H1 (cell line): Measurements from ENCODE around the gene AFTPH. TPM values are rescaled to one million over a fixed set of nuclear protein-coding genes. Genes with fewer than 3 reads are reported as not detected.

Experiments
- CTCF ChIA-PET: fragments of 300-600 bp; sonication (Branson Sonifier 250); formaldehyde crosslinking; loops from one replicate; lab custom pipeline; 2021; ENCODE audit not compliant: partially characterized antibody; lab: Charles Lee
- POLR2A ChIA-PET: fragments of 300-600 bp; sonication (Branson Sonifier 250); formaldehyde crosslinking; loops from one replicate; lab custom pipeline; 2021; ENCODE audit warnings: inconsistent platforms; ENCODE audit not compliant: partially characterized antibody; lab: Charles Lee
- DNase-seq, 2 experiments: peaks; one replicate each; pipeline versions ENCODE4 v3.0.0 to v3.0.0-alpha.2; 2010 to 2022; ENCODE audit warnings: low spot score in 2 of 2, low read depth in 1 of 2, mixed read lengths in 1 of 2
- FAIRE-seq: peaks from 2 replicates; lab custom pipeline; 2011; peaks lifted over from hg19 to GRCh38; lab: Jason Lieb, UNC
- H2AFZ ChIP-seq: 2 replicates; pipeline ENCODE4 v1.8.1; 2012; ENCODE audit warnings: low read length, inconsistent platforms
- H2AK5ac ChIP-seq: 2 replicates; pipeline ENCODE4 v1.6.1; 2013; ENCODE audit warnings: low read depth, low read length
- H2BK120ac ChIP-seq: replicated peaks from 2 replicates; pipeline ENCODE3; 2013; ENCODE audit warnings: low read depth, low read length, inconsistent platforms
- H2BK12ac ChIP-seq: 2 replicates; pipeline ENCODE4 v1.6.1; 2013; ENCODE audit warnings: low read depth, low read length
- H2BK15ac ChIP-seq: 2 replicates; pipeline ENCODE4 v1.6.1; 2013; ENCODE audit warnings: low read length
- H2BK20ac ChIP-seq: 2 replicates; pipeline ENCODE4 v1.6.1; 2013; ENCODE audit warnings: low read length
- H2BK5ac ChIP-seq: 2 replicates; pipeline ENCODE4 v1.6.1; 2013; ENCODE audit warnings: low read depth, low read length
- H3K14ac ChIP-seq: 2 replicates; pipeline ENCODE4 v1.6.1; 2013; ENCODE audit warnings: inconsistent platforms; ENCODE audit not compliant: insufficient read length
- H3K18ac ChIP-seq: 2 replicates; pipeline ENCODE4 v1.6.1; 2013; ENCODE audit warnings: low read length; ENCODE audit errors: extremely low read depth
- H3K23ac ChIP-seq: 2 replicates; pipeline ENCODE4 v1.6.1; 2013; ENCODE audit warnings: inconsistent platforms; ENCODE audit not compliant: insufficient read length
- H3K23me2 ChIP-seq: 2 replicates; pipeline ENCODE4 v1.6.1; 2013; ENCODE audit warnings: low read depth, low read length
- H3K27ac ChIP-seq: 2 replicates; pipeline ENCODE4 v1.6.1; 2011; ENCODE audit warnings: low read depth, low read length, inconsistent platforms
- H3K27me3 ChIP-seq, 4 experiments: replicated peaks in 1 of 4; 1 replicate in 1 of 4; 2 replicates in 3 of 4; pipeline versions ENCODE4 v1.6.1 to v1.8.1; 2011 to 2013; ENCODE audit warnings: low read length in 3 of 4, mild to moderate bottlenecking in 3 of 4, inconsistent platforms in 2 of 4, mixed read lengths in 2 of 4, moderate library complexity in 1 of 4; ENCODE audit not compliant: control insufficient read depth in 3 of 4, insufficient read depth in 3 of 4; ENCODE audit errors: extremely low read depth in 1 of 4
- H3K36me3 ChIP-seq, 4 experiments: 2 replicates each; pipeline versions ENCODE4 v1.6.1 to v1.8.1; 2011 to 2013; ENCODE audit warnings: mild to moderate bottlenecking in 4 of 4, low read length in 3 of 4, moderate library complexity in 2 of 4, control low read depth in 1 of 4, inconsistent platforms in 1 of 4; ENCODE audit not compliant: insufficient read depth in 4 of 4, control insufficient read depth in 2 of 4
- H3K4ac ChIP-seq: replicated peaks from 2 replicates; pipeline ENCODE3; 2013; ENCODE audit warnings: low read length, low read depth, mixed read lengths, inconsistent platforms; ENCODE audit not compliant: insufficient read length
- H3K4me1 ChIP-seq, 4 experiments: replicated peaks in 1 of 4; 1 replicate in 1 of 4; 2 replicates in 3 of 4; pipeline versions ENCODE4 v1.6.1 to v1.8.1; 2011 to 2013; ENCODE audit warnings: low read length in 3 of 4, inconsistent platforms in 2 of 4, mixed read lengths in 1 of 4; ENCODE audit not compliant: insufficient read depth in 4 of 4, control insufficient read depth in 3 of 4
- H3K4me2 ChIP-seq, 2 experiments: 2 replicates each; pipeline versions ENCODE4 v1.6.1 to v1.8.1; 2011 to 2013; ENCODE audit warnings: low read depth in 2 of 2, low read length in 2 of 2, control low read depth in 1 of 2, inconsistent platforms in 1 of 2, mild to moderate bottlenecking in 1 of 2; ENCODE audit not compliant: insufficient read depth in 1 of 2
- H3K4me3 ChIP-seq, 4 experiments: fragments of 200-600, 300-600 bp in 1 of 4; sonication (generic), shearing (Covaris generic), sonication (Bioruptor Twin) in 1 of 4; 2 replicates each; pipeline versions ENCODE4 v1.5.1 to v1.8.1; 2011 to 2016; ENCODE audit warnings: low read length in 4 of 4, low read depth in 3 of 4, control low read depth in 2 of 4, inconsistent platforms in 2 of 4, mild to moderate bottlenecking in 2 of 4, mixed read lengths in 1 of 4, moderate library complexity in 1 of 4; ENCODE audit not compliant: insufficient read depth in 2 of 4; ENCODE audit errors: extremely low read depth in 1 of 4
- H3K56ac ChIP-seq: replicated peaks from 2 replicates; pipeline ENCODE3; 2013; ENCODE audit warnings: low read depth, mild to moderate bottlenecking, mixed read lengths, low read length, inconsistent platforms; ENCODE audit not compliant: insufficient read length
- H3K79me1 ChIP-seq: 2 replicates; pipeline ENCODE4 v1.6.1; 2013; ENCODE audit warnings: low read depth, low read length, control low read depth
- H3K79me2 ChIP-seq, 2 experiments: 2 replicates each; pipeline versions ENCODE4 v1.6.1 to v1.8.1; 2012 to 2013; ENCODE audit warnings: low read length in 2 of 2, mild to moderate bottlenecking in 2 of 2, inconsistent platforms in 1 of 2; ENCODE audit not compliant: insufficient read depth in 2 of 2, control insufficient read depth in 1 of 2
- H3K9ac ChIP-seq, 4 experiments: replicated peaks in 1 of 4; 1 replicate in 1 of 4; 2 replicates in 3 of 4; pipeline versions ENCODE4 v1.6.1 to v1.8.1; 2011 to 2013; ENCODE audit warnings: low read depth in 3 of 4, low read length in 3 of 4, control low read depth in 2 of 4, mild to moderate bottlenecking in 2 of 4, moderate library complexity in 2 of 4, inconsistent platforms in 1 of 4; ENCODE audit errors: extremely low read depth in 1 of 4
- H3K9me3 ChIP-seq, 2 experiments: 2 replicates each; pipeline versions ENCODE4 v1.6.1 to v1.8.1; 2012 to 2013; ENCODE audit warnings: mild to moderate bottlenecking in 2 of 2, moderate library complexity in 2 of 2, control low read depth in 1 of 2, inconsistent platforms in 1 of 2, low read depth in 1 of 2, low read length in 1 of 2, mixed read lengths in 1 of 2; ENCODE audit not compliant: insufficient read depth in 2 of 2
- H4K20me1 ChIP-seq, 2 experiments: replicated peaks in 1 of 2; 2 replicates each; pipeline versions ENCODE3 to v1.8.1; 2011 to 2013; ENCODE audit warnings: inconsistent platforms in 2 of 2, low read length in 2 of 2, mild to moderate bottlenecking in 1 of 2; ENCODE audit not compliant: insufficient read depth in 2 of 2, control insufficient read depth in 1 of 2
- H4K5ac ChIP-seq: 2 replicates; pipeline ENCODE4 v1.6.1; 2013; ENCODE audit warnings: low read length, low read depth, mixed read lengths, inconsistent platforms; ENCODE audit not compliant: insufficient read length
- H4K8ac ChIP-seq: 2 replicates; pipeline ENCODE4 v1.8.0; 2013; ENCODE audit warnings: mild to moderate bottlenecking, moderate library complexity, low read length, inconsistent platforms; ENCODE audit not compliant: insufficient read depth; ENCODE audit errors: extremely low read depth
- H4K91ac ChIP-seq: replicated peaks from 2 replicates; pipeline ENCODE3; 2013; ENCODE audit warnings: low read length, mixed read lengths, inconsistent platforms; ENCODE audit not compliant: insufficient read length
- ASH2L ChIP-seq: fragments of 200-600, 300-600 bp; sonication (generic); IDR thresholded peaks from one replicate; pipeline ENCODE4 v1.7.1; 2017; ENCODE audit warnings: low read length
- CHD1 ChIP-seq: IDR thresholded peaks from 2 replicates; pipeline ENCODE4 v1.6.1; 2012; ENCODE audit warnings: low read depth, low read length, improper control_type of control experiment
- CHD2 ChIP-seq: IDR thresholded peaks from 2 replicates; pipeline ENCODE4 v1.6.1; 2012; ENCODE audit warnings: low read length, improper control_type of control experiment
- HDAC2 ChIP-seq, 2 experiments: fragments of 300-600 bp in 1 of 2; sonication (generic) in 1 of 2; IDR thresholded peaks; 2 replicates each; pipeline ENCODE4 v1.6.1; 2011 to 2012; ENCODE audit warnings: low read depth in 2 of 2, low read length in 2 of 2, mild to moderate bottlenecking in 2 of 2, moderate library complexity in 2 of 2, borderline replicate concordance in 1 of 2, inconsistent platforms in 1 of 2
- JUND ChIP-seq: IDR thresholded peaks from 2 replicates; pipeline ENCODE4 v1.6.1; 2011; ENCODE audit warnings: mild to moderate bottlenecking, improper control_type of control experiment, low read length
- NANOG ChIP-seq: IDR thresholded peaks from 2 replicates; pipeline ENCODE4 v1.6.1; 2011; ENCODE audit warnings: low read length, low read depth, mild to moderate bottlenecking, inconsistent platforms; ENCODE audit not compliant: insufficient read depth, poor library complexity, severe bottlenecking
- POLR2A ChIP-seq, 2 experiments: IDR thresholded peaks; 1 replicate in 1 of 2; 2 replicates in 1 of 2; pipeline ENCODE4 v1.6.1; 2011; ENCODE audit warnings: low read depth in 2 of 2, low read length in 2 of 2, mild to moderate bottlenecking in 2 of 2; ENCODE audit errors: control extremely low read depth in 1 of 2
- RBBP5 ChIP-seq: IDR thresholded peaks from 2 replicates; pipeline ENCODE4 v1.7.1; 2012; ENCODE audit warnings: low read depth, mild to moderate bottlenecking, inconsistent platforms, low read length, moderate library complexity, borderline replicate concordance
- RFX5 ChIP-seq: IDR thresholded peaks from 2 replicates; pipeline ENCODE4 v1.6.1; 2011; ENCODE audit warnings: low read depth, low read length, improper control_type of control experiment, borderline replicate concordance
- WGBS, 2 experiments: shearing (Covaris generic) in 1 of 2; methylation state at CpG; one replicate each; pipeline versions ENCODE4 v1.1.6 to v1.1.7; 2013 to 2015; ENCODE audit warnings: low lambda C conversion rate in 2 of 2, mixed read lengths in 2 of 2, inconsistent platforms in 1 of 2, low coverage in 1 of 2, missing lambda C conversion rate in 1 of 2; ENCODE audit not compliant: insufficient replicate concordance in 2 of 2, insufficient coverage in 1 of 2, insufficient read length in 1 of 2; ENCODE audit errors: extremely low coverage in 1 of 2, missing lambda C conversion rate in 1 of 2; 5-methylcytosine and 5-hydroxymethylcytosine counted together
- polyA plus RNA-seq, 7 experiments: library from polyadenylated mRNA; depleted of rRNA in 3 of 7; stranded (reverse) in 5 of 7; unstranded in 2 of 7; fragments of >200 nt in 5 of 7; fragments of 200-250 nt in 2 of 7; gene quantifications; 1 replicate in 5 of 7; 2 replicates in 1 of 7; 4 replicates in 1 of 7; pipeline versions ENCODE4 v1.2.1 to v1.2.3, GENCODE V29; 2011 to 2013; ENCODE audit warnings: missing spikeins in 2 of 7, mixed read lengths in 2 of 7
- total RNA-seq: library from RNA; stranded (reverse); fragmentation: NEBNext Ultra II Directional; extraction: Animal tissue kit (Norgen Biotek cat#: 25700); gene quantifications from 2 replicates; pipeline ENCODE4 v1.2.1, GENCODE V29; 2021
- TF ChIP-seq, protein P1 (sequence below), 3 experiments: IDR thresholded peaks; 1 replicate in 2 of 3; 2 replicates in 1 of 3; pipeline versions ENCODE4 v1.5.1 to v1.6.1; 2011; ENCODE audit warnings: low read length in 3 of 3, mild to moderate bottlenecking in 3 of 3, inconsistent platforms in 2 of 3, low read depth in 1 of 3, moderate library complexity in 1 of 3; ENCODE audit not compliant: insufficient read depth in 1 of 3; ENCODE audit errors: control extremely low read depth in 1 of 3

The AFTPH gene
- total and polyA plus RNA-seq, 2 of the 8 experiments (the other 6 are each of a cell fraction or from before 2014, with no cell fraction given): 7.3 to 15.0 TPM

DNA sequence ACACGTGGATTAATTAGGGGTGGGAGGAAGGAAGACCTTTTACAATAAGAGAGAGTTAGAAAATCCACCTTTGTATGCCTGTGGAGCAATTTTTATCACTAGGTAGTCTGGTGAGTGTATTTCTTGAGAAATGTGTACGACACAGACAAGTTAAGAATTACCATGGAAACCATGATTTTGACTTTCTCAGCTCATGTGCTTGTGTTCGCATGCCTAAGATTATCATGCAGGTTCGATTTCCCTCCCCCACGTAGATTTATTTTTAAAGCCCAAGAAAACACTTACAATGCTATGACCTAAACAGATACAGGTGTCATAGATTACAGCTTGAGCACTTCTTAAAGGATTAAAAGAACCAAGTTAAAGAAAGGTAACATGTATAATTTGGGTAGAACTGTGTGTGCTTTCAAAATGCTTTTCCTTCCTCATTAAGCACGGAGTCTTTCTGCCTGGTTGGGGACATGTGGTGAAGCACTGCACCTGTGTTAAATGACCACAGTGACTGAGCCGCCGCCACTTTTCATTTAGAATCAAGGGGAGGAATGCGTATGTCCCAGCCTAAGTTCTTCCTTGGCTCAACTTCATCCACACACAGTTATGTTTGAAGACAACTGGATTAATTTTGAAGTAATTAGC lies 113.0 kb downstream of the AFTPH start:
- no peak overlapping the region for H3K18ac ChIP-seq
- H2BK15ac ChIP-seq: no peak overlapping the region
- H4K91ac ChIP-seq: no peak overlapping the region
- H3K4me3 ChIP-seq: no peak overlapping the region
- no peak overlapping the region for H2BK120ac ChIP-seq
- H3K79me2 ChIP-seq: peaks cover 0 to 1% of the 10 kb centered on the region in 2 experiments; a peak in 1 of 4 replicates
- no peak overlapping the region for H2AFZ ChIP-seq
- peaks cover 0 to 17% (median 9%) of the 10 kb centered on the region in 4 experiments; a peak in 4 of 7 replicates for H3K4me1 ChIP-seq
- WGBS, 2 experiments: 89% methylated on average over 9 of the region's 9 CpGs; no CpG with 5 or more reads in 1 of the 2 experiments
- no peak overlapping the region for H2BK12ac ChIP-seq
- H3K14ac ChIP-seq: no peak overlapping the region
- peaks cover 0 to 13% (median 0%) of the 10 kb centered on the region in 4 experiments; a peak in 3 of 8 replicates for H3K36me3 ChIP-seq
- DNase-seq (no peak), FAIRE-seq (no peak)
- no peak overlapping the region for H2AK5ac ChIP-seq
- peaks cover 4% of the 10 kb centered on the region; the same call in 1 of the 2 replicates for H3K79me1 ChIP-seq
- H3K9me3 ChIP-seq: no peaks in the 10 kb centered on the region
- POLR2A ChIA-PET: no interaction called here
- CTCF ChIA-PET: interaction anchor here (0.5 to 27.4 kb wide), 6 partner anchors 8 to 550 kb away, joined by 3 to 389 read pairs (median 4); no protein-coding TSS in a partner anchor
- peaks cover 0 to 8% (median 2%) of the 10 kb centered on the region in 4 experiments; a peak in 3 of 7 replicates for H3K27me3 ChIP-seq
- no peak overlapping the region for H3K27ac ChIP-seq
- H3K56ac ChIP-seq: no peak overlapping the region
- no peak overlapping the region for H3K9ac ChIP-seq
- no peak overlapping the region for H4K8ac ChIP-seq
- H3K23ac ChIP-seq: no peak overlapping the region
- no peak overlapping the region for H4K5ac ChIP-seq
- no peak overlapping the region for H2BK5ac ChIP-seq
- H3K4me2 ChIP-seq: no peak overlapping the region
- H3K23me2 ChIP-seq: no peaks in the 10 kb centered on the region
- H2BK20ac ChIP-seq: no peak overlapping the region
- H4K20me1 ChIP-seq: peaks cover 4 to 5% of the 10 kb centered on the region in 2 experiments
- no peak overlapping the region for H3K4ac ChIP-seq
- TF ChIP-seq HDAC2 (IDR thresholded peaks at IDR 0.05; ENCODE audit: borderline replicate concordance in 1 of 2, low read depth in 2 of 2, low read length in 2 of 2) (no peak), CHD1 (no peak), RFX5 (no peak), POLR2A (IDR thresholded peaks at IDR 0.05; ENCODE audit: control extremely low read depth in 1 of 2, low read depth in 2 of 2, low read length in 2 of 2) (no peak), RBBP5 (no peak), ASH2L (no peak), NANOG (no peak), JUND (no peak), CHD2 (no peak)
- TF ChIP-seq, protein P1, sequence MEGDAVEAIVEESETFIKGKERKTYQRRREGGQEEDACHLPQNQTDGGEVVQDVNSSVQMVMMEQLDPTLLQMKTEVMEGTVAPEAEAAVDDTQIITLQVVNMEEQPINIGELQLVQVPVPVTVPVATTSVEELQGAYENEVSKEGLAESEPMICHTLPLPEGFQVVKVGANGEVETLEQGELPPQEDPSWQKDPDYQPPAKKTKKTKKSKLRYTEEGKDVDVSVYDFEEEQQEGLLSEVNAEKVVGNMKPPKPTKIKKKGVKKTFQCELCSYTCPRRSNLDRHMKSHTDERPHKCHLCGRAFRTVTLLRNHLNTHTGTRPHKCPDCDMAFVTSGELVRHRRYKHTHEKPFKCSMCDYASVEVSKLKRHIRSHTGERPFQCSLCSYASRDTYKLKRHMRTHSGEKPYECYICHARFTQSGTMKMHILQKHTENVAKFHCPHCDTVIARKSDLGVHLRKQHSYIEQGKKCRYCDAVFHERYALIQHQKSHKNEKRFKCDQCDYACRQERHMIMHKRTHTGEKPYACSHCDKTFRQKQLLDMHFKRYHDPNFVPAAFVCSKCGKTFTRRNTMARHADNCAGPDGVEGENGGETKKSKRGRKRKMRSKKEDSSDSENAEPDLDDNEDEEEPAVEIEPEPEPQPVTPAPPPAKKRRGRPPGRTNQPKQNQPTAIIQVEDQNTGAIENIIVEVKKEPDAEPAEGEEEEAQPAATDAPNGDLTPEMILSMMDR (IDR thresholded peaks at IDR 0.05; ENCODE audit: control extremely low read depth in 1 of 3, insufficient read depth in 1 of 3, low read depth in 1 of 3, low read length in 3 of 3): no peak
